ENCODE data around the gene MAN2A1.

The MAN2A1 gene

DNA sequence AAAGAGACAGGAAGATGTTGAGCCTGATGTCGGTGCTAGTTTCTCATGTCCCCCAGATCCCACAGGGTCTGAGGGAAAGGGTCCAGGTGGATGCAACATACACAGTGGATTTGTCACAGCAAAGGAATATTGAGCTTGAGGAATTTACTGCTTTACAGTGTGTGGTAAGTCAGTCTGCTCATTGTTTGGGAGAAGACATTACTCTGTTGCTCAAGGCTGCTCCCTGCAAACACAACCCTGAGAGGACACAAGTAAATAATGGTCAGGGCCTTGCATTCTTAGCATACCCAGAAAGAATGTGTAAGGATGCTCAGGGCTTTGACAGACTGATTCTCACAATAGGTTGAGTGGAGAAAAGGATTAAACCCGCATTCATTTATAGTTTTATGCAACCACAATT, 7.3 kb upstream of the MAN2A1 start:
- no peak for DNase-seq (ENCODE audit: low spot score)

DNA sequence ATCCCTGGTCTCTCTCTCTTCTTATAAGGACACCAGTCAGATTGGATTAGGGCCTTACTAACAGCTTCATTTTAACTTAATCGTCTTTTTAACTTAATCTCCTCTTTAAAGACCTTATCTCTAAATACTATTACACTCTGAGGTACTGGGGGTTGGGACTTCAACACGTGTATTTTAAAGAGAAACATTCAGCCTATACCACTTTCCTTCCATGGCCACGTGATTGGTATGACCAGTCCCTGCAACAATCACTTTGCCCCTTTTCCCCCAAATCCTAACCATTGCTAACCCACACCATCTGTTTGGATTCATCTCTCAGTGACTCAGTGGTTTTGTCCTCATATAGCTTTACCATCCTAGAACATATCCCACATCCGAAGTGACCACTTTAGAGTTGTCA, 3.8 kb upstream of the MAN2A1 start:
- no peak for DNase-seq (ENCODE audit: low spot score)

DNA sequence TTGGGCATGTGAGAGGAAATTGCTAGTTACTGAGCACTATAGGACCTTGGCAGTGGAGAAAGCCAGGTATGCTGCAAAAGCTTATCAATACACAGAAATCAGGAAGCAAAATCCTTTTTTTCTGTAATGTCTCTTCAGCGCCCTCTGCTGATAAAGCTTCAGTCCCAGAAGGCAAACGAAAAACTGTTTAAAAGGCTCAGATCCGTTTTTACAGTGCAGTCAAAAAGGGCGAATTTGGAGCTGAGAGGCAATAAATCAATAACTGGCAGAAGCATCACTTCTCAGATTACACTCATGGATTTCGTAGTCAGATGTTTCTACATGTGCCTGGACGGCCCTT, 1.1 kb upstream of the MAN2A1 start:
- DNase-seq (ENCODE audit: low spot score) = no peak

DNA sequence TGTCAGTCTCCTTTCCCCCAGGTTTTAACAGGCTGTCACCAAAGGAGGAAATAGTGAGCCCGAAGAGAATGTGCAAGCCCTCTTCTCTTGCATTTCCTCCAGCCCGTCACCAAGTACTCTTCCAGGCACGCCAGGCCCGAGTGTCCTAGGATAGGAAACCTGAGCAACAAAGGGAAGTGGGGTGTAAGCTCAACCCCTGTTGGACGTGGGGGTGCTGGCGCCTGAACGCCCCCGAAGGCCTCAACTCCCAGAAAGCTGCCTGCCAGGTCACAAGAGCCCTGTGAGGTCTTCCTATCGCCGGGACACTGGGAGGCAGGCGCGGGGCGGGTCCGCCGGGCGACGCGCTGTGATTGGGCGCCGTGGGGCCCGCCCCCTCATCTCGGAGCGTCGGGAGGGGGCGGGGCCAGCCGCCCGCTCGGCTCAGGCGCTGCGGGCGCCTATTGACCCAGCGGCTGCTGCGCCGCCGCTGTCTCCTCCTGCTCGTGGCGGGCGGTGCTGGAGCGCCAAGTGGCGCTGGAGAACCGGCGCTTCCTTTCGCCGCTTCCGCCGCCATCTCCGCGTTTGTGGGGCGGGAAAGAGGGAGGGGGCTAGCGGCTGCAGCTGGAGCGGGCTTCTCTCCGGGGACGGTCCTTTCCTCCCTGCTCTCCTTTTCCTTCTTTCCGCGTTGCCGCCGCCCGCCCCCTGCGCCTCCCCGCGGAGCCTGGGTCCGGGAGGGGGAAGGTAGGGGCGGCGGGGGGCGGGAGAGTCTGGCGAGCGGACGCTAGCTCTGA, 572 bp upstream of the MAN2A1 start:
- DNase-seq (ENCODE audit: low spot score) = peak; percentile 95

DNA sequence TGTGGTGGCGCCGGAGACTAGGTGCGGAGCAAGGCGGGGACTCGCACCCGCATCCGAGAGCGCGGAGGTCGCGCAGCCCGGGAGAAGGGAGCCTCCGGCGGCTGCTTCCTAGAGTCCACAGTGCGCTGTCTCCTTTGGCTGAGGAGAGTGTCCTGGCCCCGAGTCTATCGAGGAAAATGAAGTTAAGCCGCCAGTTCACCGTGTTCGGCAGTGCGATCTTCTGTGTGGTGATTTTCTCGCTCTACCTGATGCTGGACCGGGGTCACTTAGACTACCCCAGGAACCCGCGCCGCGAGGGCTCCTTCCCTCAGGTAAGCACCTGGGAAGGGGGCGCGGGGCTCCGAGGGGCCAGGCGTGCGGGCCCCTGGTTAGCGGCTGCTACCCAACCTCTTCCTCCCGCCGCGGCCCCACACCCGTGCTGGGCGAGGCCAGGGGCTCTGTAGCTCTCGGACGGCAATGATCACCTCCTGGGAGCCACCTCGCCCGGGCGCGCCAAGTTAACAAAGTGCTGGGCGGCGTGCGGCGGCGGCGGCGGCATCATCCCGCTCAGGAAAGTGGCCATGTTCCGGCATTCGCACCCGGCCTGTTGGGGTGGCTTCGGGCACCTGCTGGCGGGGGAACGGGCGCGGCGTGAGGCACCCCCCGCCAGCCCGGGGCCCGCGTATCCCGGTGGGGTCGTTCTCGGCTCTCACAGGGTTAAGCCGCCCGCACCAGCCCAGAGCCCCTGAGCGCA, 681 bp downstream of the MAN2A1 start:
- DNase-seq (ENCODE audit: low spot score) = peak; percentile 27

DNA sequence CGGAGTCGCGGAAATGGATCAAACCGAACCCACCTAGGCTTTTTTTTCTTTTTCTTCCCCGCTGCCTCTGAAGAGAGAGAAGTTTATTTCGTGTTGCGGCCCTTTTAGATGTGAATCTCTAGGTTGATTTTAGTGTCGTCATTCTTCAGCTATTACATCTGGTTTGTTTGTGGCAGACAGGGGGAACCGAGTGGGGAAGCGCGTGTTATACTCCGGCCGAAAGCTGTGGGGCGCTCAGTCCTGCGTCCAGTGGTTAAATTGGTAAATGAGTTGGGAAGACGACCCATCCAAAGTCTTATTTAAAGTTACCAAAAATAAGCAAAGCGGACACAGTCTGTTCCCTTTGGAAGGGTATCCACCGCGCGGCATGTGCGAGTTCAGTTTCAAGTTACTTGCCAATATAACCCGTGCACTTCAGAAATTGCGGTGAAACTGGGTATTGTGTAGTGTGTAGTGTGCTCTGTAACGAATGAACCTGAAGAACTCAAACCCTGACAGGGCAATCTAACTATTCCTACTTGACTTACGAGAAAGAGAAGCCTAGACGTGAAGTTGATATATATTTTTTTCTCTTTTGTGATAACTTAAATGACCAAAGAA, 1.3 kb downstream of the MAN2A1 start:
- peak; percentile 70 for DNase-seq (ENCODE audit: low spot score)

DNA sequence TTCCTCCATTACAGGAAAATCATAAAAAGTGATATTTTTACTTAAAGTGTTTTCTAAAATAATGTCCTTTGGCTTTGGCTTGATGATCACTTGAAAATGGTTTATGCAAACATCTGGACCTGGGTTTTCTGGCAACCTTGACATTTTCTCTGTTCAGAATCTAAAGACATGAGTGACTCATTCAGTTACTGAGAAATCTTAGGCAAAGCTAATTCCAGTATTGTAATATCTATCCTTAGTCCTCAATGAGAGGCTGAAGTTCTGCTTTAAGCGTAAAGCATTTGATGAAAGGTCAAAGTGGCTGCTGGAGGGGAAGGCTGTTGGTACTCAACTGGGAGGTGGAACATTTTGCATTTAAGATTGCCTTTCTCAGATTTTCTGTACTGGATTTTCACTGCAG, 2.3 kb downstream of the MAN2A1 start:
- peak; percentile 34 for DNase-seq (ENCODE audit: low spot score)

DNA sequence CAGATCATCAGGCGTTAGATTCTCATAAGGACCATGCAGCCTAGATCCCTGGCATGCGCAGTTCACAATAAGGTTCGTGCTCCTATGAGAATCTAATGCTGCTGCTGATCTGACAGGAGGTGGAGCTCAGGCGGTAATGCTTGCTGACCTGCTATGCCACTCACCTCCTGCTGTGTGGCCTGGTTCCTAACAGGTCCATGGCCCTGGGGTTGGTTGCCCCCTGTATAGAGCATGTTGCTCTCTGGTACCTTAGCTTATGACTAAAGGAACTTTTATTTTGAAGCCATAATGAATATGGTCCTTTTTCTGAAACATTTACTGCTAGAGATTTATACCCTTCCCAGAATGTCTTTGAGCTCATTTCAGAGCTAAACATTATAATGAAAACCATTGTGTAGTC, 3.1 kb downstream of the MAN2A1 start:
- no peak for DNase-seq (ENCODE audit: low spot score)

DNA sequence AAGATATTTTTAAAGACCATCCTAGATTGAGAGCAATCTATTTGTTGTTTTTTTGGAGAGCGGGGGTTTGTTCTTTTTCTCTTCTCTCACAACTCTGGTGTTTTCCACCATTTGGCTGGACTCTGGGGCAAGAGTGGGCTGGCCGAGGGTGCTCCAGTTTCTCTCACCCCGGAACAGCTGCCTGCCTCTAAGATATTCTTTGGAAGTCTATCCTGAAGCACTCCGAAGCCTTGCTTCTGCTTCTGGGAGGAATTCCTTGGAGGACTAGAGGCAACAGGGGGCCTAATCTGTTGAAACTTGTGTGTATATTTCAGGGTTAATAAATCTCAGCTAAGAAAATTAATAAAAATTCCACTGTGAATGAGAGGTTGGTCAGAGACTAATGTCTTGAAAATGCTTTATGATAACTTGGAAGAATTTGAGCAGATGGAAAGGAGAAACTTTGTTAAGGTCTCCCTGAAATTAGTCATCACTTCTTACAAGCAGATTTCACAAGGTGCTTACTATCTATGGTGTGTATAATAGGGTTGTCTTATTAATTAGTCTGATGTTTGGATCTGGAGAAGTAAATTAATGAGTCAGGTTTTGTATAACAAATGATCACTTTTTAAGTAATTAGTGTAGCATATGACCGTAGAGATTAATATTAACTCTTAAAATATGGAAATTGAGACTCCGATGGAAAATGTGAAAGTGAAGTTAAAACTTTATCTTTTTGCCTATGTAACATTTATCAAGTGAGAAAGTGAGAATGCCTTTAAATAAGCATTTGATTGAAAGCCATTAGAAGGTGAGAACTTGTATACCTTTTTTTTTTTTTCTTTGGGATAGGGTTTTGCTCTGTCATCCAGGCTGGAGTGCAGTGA, 4.0 kb downstream of the MAN2A1 start:
- DNase-seq (ENCODE audit: low spot score) = no peak

DNA sequence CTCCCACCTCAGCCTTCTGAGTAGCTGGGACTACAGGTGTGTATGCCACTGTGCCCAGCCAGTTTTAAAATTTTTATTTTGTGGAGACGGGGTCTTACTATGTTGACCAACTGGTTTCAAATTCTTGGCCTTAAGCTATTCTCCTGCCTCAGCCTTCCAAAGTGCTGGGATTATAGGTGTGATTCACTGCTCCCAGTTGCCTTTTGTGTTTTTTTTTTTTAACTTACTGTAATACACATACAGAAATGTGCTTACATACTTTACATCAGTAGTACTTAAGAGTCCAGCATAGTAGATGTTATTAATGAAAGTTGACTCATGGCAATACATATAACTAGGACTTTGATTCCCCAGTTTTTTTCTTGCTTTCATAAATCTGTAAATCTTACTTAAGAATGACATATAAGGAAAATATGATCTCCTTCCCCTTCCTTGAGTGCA, 4.7 kb downstream of the MAN2A1 start:
- DNase-seq (ENCODE audit: low spot score) = no peak

DNA sequence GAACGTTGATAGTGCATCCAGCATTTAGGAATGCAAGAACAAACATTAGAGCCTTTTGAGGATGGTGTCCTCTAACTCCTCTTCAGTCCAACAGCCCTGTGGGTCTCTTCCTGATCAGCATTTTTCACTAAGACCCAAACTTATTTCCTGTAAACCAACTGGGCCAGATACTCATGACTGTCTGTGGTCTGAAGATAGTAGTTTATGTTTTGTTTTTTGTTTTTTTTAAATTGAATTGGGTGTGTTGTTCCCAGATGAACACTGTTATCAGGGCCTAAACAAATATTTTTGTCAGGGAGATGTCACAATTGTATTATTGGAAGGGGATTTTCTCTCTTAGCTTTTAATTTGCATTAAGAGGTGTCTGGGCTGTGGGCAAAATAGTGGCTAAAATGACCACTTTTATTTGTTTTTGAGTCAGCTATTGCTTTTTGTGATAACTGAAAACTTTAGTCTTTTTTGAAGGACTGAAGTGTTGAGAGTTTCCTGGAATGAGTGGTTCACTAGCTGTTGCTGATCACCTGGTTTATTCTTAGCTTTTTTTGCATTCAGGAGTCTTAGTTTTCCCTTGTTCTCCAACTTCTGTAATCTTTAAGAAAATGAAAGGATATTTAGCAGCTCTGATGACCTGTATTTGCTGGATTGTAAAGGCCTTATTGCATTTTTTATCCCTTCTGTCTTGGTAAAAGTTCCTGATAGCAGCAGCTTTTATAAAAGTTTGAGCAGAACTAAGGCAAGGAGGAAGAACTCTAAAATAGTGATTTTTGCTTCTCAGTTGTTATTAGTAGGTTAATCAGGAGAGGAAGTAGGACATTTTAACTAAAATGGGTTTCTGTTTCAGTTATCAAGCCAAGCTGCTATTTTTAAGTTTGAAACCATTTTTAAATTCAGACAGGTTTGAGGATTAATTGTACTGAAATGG, 5.5 kb downstream of the MAN2A1 start:
- DNase-seq (ENCODE audit: low spot score) = no peak

DNA sequence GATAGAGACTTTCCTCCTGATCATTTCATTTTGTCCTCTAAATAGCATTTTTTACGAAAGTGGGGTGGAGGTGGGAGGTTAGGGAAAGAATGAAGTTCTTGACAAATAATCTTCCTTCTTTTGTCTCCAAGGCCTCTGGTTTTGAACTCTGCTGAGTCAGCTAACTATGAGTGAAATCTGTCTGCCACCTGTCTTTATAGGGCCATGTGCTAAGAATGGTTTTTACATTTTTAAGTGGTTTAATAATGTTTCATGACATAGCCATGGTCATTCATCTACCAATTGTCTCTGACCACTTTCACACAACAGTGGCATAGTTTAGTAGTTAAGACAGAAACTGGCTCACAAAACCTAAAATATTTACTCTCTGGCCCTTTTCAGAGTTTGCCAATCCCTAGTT, 7.6 kb downstream of the MAN2A1 start:
- no peak for DNase-seq (ENCODE audit: low spot score)

DNA sequence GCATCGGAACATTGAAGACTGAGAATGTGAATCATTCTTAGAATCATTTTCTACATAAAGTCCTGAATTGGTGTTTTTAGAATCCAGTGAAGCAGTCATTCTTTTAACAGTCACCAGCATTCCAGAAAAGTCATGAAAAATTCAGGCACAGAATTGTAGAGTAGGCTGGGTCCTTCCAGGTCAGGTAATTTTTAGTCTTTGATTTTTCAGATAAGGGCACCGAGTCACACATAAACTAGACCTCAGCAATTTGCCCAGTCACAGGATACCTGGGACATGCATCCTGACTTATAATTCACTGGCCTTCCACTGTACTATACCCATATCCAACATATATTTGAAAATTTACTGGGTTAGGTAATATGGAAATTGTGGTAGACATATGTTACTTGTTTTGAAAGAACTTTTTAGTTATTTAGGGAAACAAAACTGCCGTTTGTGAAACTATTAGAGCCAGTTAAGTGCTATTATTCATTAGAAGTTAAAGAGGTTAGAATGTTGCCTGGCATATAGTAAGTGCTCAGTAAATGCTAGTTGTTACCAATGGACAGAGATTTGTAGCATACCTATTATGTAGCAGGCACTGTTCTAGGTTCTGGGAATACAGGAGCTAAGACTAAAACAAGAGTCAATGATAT, 10.9 kb downstream of the MAN2A1 start:
- no peak for DNase-seq (ENCODE audit: low spot score)

DNA sequence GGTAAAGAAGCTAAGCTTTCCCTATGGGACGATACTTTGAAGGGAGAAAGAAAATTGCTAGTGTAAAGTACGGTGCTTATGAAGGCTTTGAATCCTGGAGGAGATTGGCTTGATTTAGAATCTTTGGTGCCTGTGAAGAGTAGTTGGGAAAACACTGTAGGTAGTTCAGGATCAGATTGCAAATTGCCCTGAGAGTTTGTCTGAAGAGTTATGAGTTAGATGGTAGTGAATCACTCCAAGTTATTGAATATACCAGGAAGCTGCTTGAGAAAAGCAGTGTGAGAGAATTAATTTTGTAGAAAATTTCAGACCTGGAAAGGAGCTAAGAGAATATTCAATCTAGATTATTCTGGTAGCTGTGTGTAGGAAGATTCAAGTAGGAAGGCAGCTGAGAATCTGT, 11.5 kb downstream of the MAN2A1 start:
- no peak for DNase-seq (ENCODE audit: low spot score)

DNA sequence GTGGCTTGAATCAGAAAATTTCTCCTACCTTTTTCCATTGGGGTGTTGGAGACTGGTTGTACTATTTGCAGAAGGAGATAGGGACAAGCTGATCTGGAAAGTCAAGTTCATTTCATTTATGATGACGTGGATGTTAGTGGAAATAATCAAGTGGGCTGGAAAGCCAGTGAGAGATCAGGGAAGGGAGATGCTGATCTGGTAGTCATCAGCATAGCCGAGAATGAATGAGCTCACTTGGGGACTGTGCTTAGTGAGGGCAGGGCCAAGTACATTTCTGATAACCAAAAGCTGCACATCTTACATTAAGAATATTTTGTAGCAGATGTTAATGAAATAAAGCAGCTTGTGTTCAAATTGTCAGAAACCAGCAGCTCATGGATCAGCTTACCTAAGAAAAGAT, 12.1 kb downstream of the MAN2A1 start:
- DNase-seq (ENCODE audit: low spot score) = peak; percentile 22

DNA sequence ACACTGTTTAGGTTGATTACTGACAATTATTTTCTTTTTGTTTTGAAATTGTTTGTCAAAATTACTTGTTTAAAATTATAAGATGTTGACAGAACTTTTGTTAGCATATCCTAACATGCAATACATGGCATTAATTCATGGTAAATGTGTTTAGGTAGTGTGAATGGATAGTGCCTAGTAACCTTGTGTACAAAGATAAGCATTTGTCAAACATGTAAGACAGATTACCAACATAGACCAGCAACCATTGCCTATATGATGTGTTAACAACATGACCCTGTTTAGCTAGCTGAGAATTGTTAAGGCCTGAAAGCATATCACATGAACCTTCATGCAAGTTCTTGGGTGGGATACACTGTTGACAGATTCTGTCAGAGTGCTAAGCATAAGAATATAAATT, 13.4 kb downstream of the MAN2A1 start:
- DNase-seq (ENCODE audit: low spot score) = no peak

DNA sequence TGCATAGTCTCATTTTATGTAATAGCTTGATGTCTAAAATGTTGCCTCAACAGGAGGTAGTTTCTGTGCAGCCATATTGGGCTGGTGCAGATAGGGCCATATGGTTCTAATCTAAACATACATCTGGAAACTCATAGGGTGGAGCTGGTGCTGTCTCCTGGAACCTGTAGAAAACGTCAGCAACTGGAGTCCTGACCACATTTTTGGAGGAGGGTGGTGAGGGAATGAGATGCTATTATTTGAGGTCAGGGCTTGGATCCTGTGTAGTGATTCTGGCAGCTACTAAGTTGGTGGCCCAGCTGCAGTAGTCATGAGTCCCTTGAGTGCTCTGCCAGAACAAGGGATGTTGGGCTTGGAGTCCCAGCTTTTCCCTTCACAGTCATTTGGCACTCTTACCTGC, 14.1 kb downstream of the MAN2A1 start:
- DNase-seq (ENCODE audit: low spot score) = peak; percentile 9

DNA sequence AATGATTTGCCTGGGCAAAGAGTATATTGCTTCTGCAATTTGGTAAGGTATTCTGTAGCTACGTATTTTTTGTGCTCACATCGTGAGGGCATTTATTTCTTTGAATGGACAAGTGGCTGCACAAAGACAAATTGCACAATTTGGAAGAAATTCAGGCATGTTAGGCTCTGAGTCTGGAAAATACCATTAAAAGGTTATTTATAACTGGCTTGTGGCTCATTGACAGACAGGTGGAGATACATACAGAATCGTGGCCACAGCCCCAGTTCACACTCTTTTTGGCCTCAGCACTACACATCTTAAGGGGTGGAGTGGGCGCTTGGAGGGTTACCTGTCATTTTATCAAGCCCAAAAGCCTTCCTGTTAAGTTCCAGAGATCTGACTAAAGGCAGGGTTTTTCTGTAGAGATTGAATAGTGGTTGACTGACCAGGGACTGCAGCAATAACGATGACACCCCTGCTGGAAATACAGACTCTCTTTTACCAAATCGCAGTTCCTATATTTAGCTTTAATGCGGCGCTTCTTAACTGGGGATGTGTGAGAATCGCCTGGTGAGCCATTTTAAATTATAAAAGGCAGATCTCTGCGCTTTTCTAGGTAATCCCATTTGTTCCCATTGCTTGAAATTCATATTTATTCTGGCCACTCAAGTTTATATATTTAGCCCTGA, 14.7 kb downstream of the MAN2A1 start:
- DNase-seq (ENCODE audit: low spot score) = no peak

DNA sequence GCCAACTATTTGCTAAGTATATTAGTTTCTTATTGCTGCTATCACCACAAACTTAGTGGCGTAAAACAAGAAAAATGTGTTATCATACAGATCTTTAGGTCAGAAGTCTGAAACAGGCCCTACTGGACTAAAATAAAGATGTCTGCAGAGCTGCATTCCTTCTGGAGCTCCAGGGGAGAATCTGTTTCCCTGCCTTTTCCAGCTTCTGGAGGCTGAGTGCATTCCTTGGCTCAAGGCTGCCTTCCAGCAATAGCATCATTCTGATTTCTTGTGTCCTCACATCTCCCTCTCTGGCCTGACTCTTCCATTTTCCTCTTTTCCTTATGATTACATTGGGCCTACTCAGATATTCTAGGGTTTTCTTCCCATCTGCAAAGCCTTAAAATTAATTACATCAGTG, 15.9 kb downstream of the MAN2A1 start:
- DNase-seq (ENCODE audit: low spot score) = peak; percentile 34

DNA sequence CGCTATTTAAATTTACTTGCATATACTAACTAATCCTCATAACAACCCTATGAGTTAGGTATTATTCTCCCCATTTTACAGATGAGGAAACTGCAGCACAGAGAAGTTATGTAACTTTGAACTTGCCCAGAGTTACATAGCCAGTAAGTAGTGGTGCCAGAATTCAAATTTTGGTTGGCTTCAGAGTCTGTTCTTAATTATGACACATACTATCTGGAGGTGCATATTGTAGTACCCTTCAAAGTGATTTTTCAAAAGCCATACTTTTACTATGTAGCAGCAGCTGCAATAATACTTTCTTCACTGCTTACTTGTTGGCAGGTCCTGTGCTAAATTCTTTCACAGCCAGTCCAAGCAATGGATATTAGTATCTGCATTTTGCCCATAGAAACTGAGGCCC, 16.4 kb downstream of the MAN2A1 start:
- DNase-seq (ENCODE audit: low spot score) = no peak
